Measurements from ENCODE around the gene USP10. TPM values are rescaled to one million over a fixed set of nuclear protein-coding genes. Genes with fewer than 3 reads are reported as not detected.
A peak's percentile ranks its signal among the peaks of the same experiment; 100 is the strongest.

The USP10 gene
- total RNA-seq, 2 experiments from 2014 or later, result 65.9 to 134 TPM

- Histone ChIP-seq H3K9me2 (ENCODE audit: insufficient read depth, low read length) (no peaks in the 10 kb centered on the region), H4K20me1 (ENCODE audit: insufficient read depth, low read length) (peaks cover 64% of the 10 kb centered on the region), H2AFZ (ENCODE audit: low read length) (no peak overlapping the region), H3K79me2 (ENCODE audit: insufficient read depth, low read depth, low read length) (peaks cover 100% of the 10 kb centered on the region), H3K27ac (ENCODE audit: low read depth, low read length, poor library complexity, severe bottlenecking) (no peak overlapping the region), H3K4me2 (ENCODE audit: low read length) (no peak overlapping the region), H3K4me1 (ENCODE audit: insufficient read depth, low read length, poor library complexity, severe bottlenecking) (peaks cover 31% of the 10 kb centered on the region), H3K9me3 (ENCODE audit: low read length) (no peaks in the 10 kb centered on the region), H3K4me3 (ENCODE audit: low read depth, low read length, poor library complexity, severe bottlenecking) (no peak overlapping the region), H3K36me3 (ENCODE audit: insufficient read depth, low read length) (peaks cover 67% of the 10 kb centered on the region)
- TF ChIP-seq EZH2phosphoT487 (IDR thresholded peaks at IDR 0.05; ENCODE audit: borderline replicate concordance, low read depth, low read length) (no peak), CTCF (conservative IDR thresholded peaks at IDR 0.05; ENCODE audit: low read length) (no peak)
- intact Hi-C loops (cut with micrococcal nuclease; ENCODE audit: unreplicated experiment), result no loop called here
- DNase-seq (ENCODE audit: low spot score), result no peak
- POLR2A ChIA-PET, result no interaction called here
- CTCF ChIA-PET (ENCODE audit: unreplicated experiment), result no interaction called here
- no TSS peak for BruUV-seq (replicated peaks)
Measured at GRCh38 chr16:84709609-84710008, 9.8 kb downstream of the USP10 start.

- ChIA-PET CTCF (ENCODE audit: unreplicated experiment) (interaction anchor here (1.0 kb wide), 1 partner anchor 15 kb away, joined by 3 read pairs; no protein-coding TSS in a partner anchor), POLR2A (interaction anchor here (1.3 kb wide), 1 partner anchor 9 kb away, joined by 3 read pairs; no protein-coding TSS in a partner anchor)
- no peak overlapping the region for H2AFZ ChIP-seq (ENCODE audit: low read length)
- no peak overlapping the region for H3K4me2 ChIP-seq (ENCODE audit: low read length)
- TF ChIP-seq CTCF (conservative IDR thresholded peaks at IDR 0.05; ENCODE audit: low read length), result no peak
- H3K4me3 ChIP-seq (ENCODE audit: low read depth, low read length, poor library complexity, severe bottlenecking), result no peak overlapping the region
- peaks cover 60% of the 10 kb centered on the region for H4K20me1 ChIP-seq (ENCODE audit: insufficient read depth, low read length)
- peaks cover 100% of the 10 kb centered on the region for H3K79me2 ChIP-seq (ENCODE audit: insufficient read depth, low read depth, low read length)
- H3K36me3 ChIP-seq (ENCODE audit: insufficient read depth, low read length), result peaks cover 64% of the 10 kb centered on the region
- H3K4me1 ChIP-seq (ENCODE audit: insufficient read depth, low read length, poor library complexity, severe bottlenecking), result peaks cover 31% of the 10 kb centered on the region
- no peaks in the 10 kb centered on the region for H3K9me2 ChIP-seq (ENCODE audit: insufficient read depth, low read length)
- H3K27ac ChIP-seq (ENCODE audit: low read depth, low read length, poor library complexity, severe bottlenecking), result no peak overlapping the region
- no peak for DNase-seq (ENCODE audit: low spot score)
- no peaks in the 10 kb centered on the region for H3K9me3 ChIP-seq (ENCODE audit: low read length)
- no TSS peak for BruUV-seq (replicated peaks)
- intact Hi-C loops (cut with micrococcal nuclease; ENCODE audit: unreplicated experiment), result no loop called here
Measured at GRCh38 chr16:84710686-84711085, 10.9 kb downstream of the USP10 start.

GRCh38 chr16:84712138-84712671 lies 12.4 kb downstream of the USP10 start:
- H3K4me3 ChIP-seq (ENCODE audit: low read depth, low read length, poor library complexity, severe bottlenecking), result no peak overlapping the region
- CTCF ChIA-PET (ENCODE audit: unreplicated experiment), result no interaction called here
- 0 out of 2 replicates have a peak overlapping the region, but pooled peaks have one; percentile 1 for H3K4me2 ChIP-seq (ENCODE audit: low read length)
- intact Hi-C loops (cut with micrococcal nuclease; ENCODE audit: unreplicated experiment), result no loop called here
- TF ChIP-seq CTCF (conservative IDR thresholded peaks at IDR 0.05; ENCODE audit: low read length), result no peak
- no peak for TF ChIP-seq EZH2phosphoT487 (IDR thresholded peaks at IDR 0.05; ENCODE audit: borderline replicate concordance, low read depth, low read length)
- no peak for DNase-seq (ENCODE audit: low spot score)
- no peaks in the 10 kb centered on the region for H3K9me2 ChIP-seq (ENCODE audit: insufficient read depth, low read length)
- no peaks in the 10 kb centered on the region for H3K9me3 ChIP-seq (ENCODE audit: low read length)
- peaks cover 68% of the 10 kb centered on the region for H3K36me3 ChIP-seq (ENCODE audit: insufficient read depth, low read length)
- peaks cover 68% of the 10 kb centered on the region for H4K20me1 ChIP-seq (ENCODE audit: insufficient read depth, low read length)
- H2AFZ ChIP-seq (ENCODE audit: low read length), result no peak overlapping the region
- peaks cover 26% of the 10 kb centered on the region for H3K4me1 ChIP-seq (ENCODE audit: insufficient read depth, low read length, poor library complexity, severe bottlenecking)
- POLR2A ChIA-PET, result interaction anchor here (1.6 to 2.1 kb wide), 2 partner anchors 11 to 13 kb away, joined by 3 to 5 read pairs; no protein-coding TSS in a partner anchor
- BruUV-seq (replicated peaks), result no TSS peak
- peaks cover 100% of the 10 kb centered on the region for H3K79me2 ChIP-seq (ENCODE audit: insufficient read depth, low read depth, low read length)
- H3K27ac ChIP-seq (ENCODE audit: low read depth, low read length, poor library complexity, severe bottlenecking), result no peak overlapping the region

Data from OCI-LY7 (cell line).